Measurements from ENCODE around the gene AMN.

- TF ChIP-seq CTCF (conservative IDR thresholded peaks at IDR 0.05 in 1 of 2, IDR thresholded peaks at IDR 0.05 in 1 of 2; ENCODE audit: extremely low read depth in 1 of 2, insufficient read depth in 1 of 2, low read depth in 1 of 2, low read length in 2 of 2) (peak; percentile 54 to 62), EZH2 (IDR thresholded peaks at IDR 0.05; ENCODE audit: borderline replicate concordance, low read length) (no peak)
Measured at GRCh38 chr14:102917469-102918211, 4.8 kb upstream of the AMN start.

Data from mammary epithelial cell (primary cell).